Heart right ventricle (tissue), 16 donors: ENCODE data around the gene PLEKHA1. TPM values are rescaled to one million over a fixed set of nuclear protein-coding genes. Genes with fewer than 3 reads are reported as not detected.

ENCODE experiments used
- ATAC-seq, 8 donors: fragments of 200-7000 bp; cut with Tn5 transposase; one replicate each; pipeline ENCODE4 v1.9.1; 2020; ENCODE audit warnings: mild to moderate bottlenecking in 8 of 8, moderate library complexity in 8 of 8, moderate number of reproducible peaks in 1 of 8
- DNase-seq, 2 donors: peaks; one replicate each; pipeline ENCODE4 v3.0.0-alpha.2; 2020
- H3K27ac ChIP-seq, 10 donors: fragments of 200-600 bp; sonication (generic) in 2 of 10; one replicate each; pipeline versions ENCODE4 v1.5.0 to v1.8.0; 2020 to 2022; ENCODE audit warnings: mild to moderate bottlenecking in 3 of 10
- H3K27me3 ChIP-seq, 7 donors: fragments of 200-600 bp; one replicate each; pipeline ENCODE4 v1.8.0; 2021 to 2022; ENCODE audit warnings: mild to moderate bottlenecking in 2 of 7
- H3K36me3 ChIP-seq, 9 donors: fragments of 200-600 bp; sonication (generic) in 1 of 9; one replicate each; pipeline versions ENCODE4 v1.5.0 to v1.8.0; 2020 to 2022; ENCODE audit warnings: mild to moderate bottlenecking in 2 of 9
- H3K4me1 ChIP-seq, 9 donors: fragments of 200-600 bp; sonication (generic) in 1 of 9; one replicate each; pipeline versions ENCODE4 v1.5.0 to v1.8.0; 2020 to 2022; ENCODE audit warnings: mild to moderate bottlenecking in 4 of 9
- H3K4me3 ChIP-seq, 10 donors: fragments of 200-600 bp; sonication (generic) in 2 of 10; one replicate each; pipeline versions ENCODE4 v1.5.0 to v1.8.0; 2020 to 2022; ENCODE audit warnings: mild to moderate bottlenecking in 7 of 10, moderate library complexity in 2 of 10
- H3K9me3 ChIP-seq, 11 donors: fragments of 200-600 bp in 10 of 11; sonication (generic) in 2 of 11; one replicate each; pipeline versions ENCODE4 v1.5.0 to v1.8.0; 2013 to 2022; ENCODE audit warnings: mild to moderate bottlenecking in 2 of 11, control low read depth in 1 of 11, moderate library complexity in 1 of 11
- WGBS, 2 donors: extraction: QIAGEN DNeasy Blood & Tissue Kit; methylation state at CpG; one replicate each; pipeline ENCODE4 v1.1.7; 2013; ENCODE audit warnings: inconsistent platforms in 1 of 2; 5-methylcytosine and 5-hydroxymethylcytosine counted together
- intact Hi-C, 10 donors: fragments of 100-400 bp; cut with DNase I; formaldehyde crosslinking; loops; one replicate each; pipeline versions ENCODE4 v1.11.1 to v1.14.2; 2022
- polyA plus RNA-seq, 2 donors: library from polyadenylated mRNA; stranded (reverse); fragments of 200-250 nt; gene quantifications; one replicate each; pipeline ENCODE4 v1.2.3, GENCODE V29; 2013
- total RNA-seq, 10 donors: library from RNA; stranded (reverse); fragmentation: NEBNext Ultra II Directional in 3 of 10; extraction: Animal tissue kit (Norgen Biotek cat#: 25700) in 3 of 10; gene quantifications; one replicate each; pipeline versions ENCODE4 v1.2.1 to v1.2.4, GENCODE V29; 2021 to 2023
- TF ChIP-seq, protein P1 (sequence below), 9 donors: fragments of 200-600 bp; sonication (generic) in 2 of 9; IDR thresholded peaks; one replicate each; pipeline versions ENCODE4 v1.5.0 to v1.8.0; 2021 to 2022; ENCODE audit warnings: antibody characterized with exemption in 9 of 9, mild to moderate bottlenecking in 5 of 9, moderate library complexity in 1 of 9
- donor health status: Arrhythmogenic right ventricular cardiomyopathy.
- donor health status: ischemic (EF 13 %, LVEDD 7.1; RV severe dilation, severe dysfunction).
- donor health status: healthy with polysubstance abuse.
- donor health status: DM: no; HTN: yes; CAD: no.
- donor health status: DM: no; HTN: no; CAD: no.
- donor health status: ischemic (EF 25% LVEDD 6.9; RV normal size, moderate dysfunction).
- donor health status: ischemic (EF 25% LVEDD 5.7; RV mildly dilated, moderate dysfunction).
- donor health status: healthy.
- donor health status: DM: yes; HTN: yes; CAD: no.
- donor health status: Ischemic cardiomyopathy.
- donor health status: ischemic (EF 35%, LVEDD 5.7; RV mildly dilated, moderate dysfunction).
- donor health status: nonischemic (EF 11% LVEDD 7.7; RV severe dilation, severe dysfunction).
- donor health status: DM: yes; HTN: yes; CAD: no.
- donor health status: PGD.
- donor health status: ischemic (EF 29% LVEDD 5.4; RV normal size, mild dysfunction).
- donor health status: nonischemic (EF 23%, LVEDD 6.1; RV moderate dilation, normal function).

The PLEKHA1 gene
- total and polyA plus RNA-seq, 12 donors: 16.7 to 72.9 (median 49.4) TPM

DNA sequence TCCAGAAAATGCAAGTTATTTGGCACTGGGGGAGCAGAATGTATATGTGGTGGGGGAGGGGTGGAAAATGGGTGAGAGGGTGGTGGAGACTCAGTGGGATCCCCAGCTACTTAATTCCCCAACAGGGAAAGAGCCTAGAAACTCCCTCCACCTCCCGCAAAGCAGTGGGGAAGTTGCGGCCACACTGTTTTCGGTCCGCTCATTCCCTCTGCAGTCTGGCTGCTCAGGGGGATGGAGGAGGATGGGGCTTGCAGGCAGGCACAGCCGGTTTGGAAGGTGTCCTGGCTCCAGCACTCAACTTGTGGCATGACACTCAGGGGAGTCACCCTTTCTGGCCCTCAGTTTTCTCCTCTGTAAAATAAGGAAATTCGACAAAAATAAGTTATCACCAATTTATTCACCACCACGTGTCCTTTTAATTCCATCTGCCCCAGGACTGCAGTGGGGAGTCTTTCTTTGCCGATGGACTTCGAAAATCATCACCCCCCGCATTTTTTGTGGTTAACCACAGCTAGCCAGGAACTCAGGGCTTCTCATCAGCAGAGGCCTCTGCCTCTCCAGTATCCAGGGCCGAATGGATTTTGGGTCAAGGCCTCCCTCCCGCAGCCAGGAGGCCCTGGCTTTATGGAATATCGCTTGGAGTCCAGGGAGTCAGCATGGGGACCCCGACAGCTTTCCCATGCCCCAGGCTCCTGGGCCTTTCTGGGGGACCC, 85.2 kb downstream of the PLEKHA1 start:
- Histone ChIP-seq H3K36me3 (no peaks in the 10 kb centered on the region), H3K27me3 (peaks cover 0 to 81% (median 0%) of the 10 kb centered on the region in 7 donors), H3K4me1 (peaks cover 13 to 49% (median 31%) of the 10 kb centered on the region in 9 donors), H3K9me3 (no peaks in the 10 kb centered on the region), H3K4me3 (no peak overlapping the region), H3K27ac (no peak overlapping the region)
- intact Hi-C loops: loop anchor here in 5 of 10 donors (5.0 to 10.0 kb wide), 4 partner anchors 38 to 108 kb away; partner anchors contain the start of gene DMBT1 (in 1 of the 5)
- TF ChIP-seq, protein P1, sequence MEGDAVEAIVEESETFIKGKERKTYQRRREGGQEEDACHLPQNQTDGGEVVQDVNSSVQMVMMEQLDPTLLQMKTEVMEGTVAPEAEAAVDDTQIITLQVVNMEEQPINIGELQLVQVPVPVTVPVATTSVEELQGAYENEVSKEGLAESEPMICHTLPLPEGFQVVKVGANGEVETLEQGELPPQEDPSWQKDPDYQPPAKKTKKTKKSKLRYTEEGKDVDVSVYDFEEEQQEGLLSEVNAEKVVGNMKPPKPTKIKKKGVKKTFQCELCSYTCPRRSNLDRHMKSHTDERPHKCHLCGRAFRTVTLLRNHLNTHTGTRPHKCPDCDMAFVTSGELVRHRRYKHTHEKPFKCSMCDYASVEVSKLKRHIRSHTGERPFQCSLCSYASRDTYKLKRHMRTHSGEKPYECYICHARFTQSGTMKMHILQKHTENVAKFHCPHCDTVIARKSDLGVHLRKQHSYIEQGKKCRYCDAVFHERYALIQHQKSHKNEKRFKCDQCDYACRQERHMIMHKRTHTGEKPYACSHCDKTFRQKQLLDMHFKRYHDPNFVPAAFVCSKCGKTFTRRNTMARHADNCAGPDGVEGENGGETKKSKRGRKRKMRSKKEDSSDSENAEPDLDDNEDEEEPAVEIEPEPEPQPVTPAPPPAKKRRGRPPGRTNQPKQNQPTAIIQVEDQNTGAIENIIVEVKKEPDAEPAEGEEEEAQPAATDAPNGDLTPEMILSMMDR (IDR thresholded peaks at IDR 0.05): no peak
- no peak for DNase-seq
- no peak for ATAC-seq
- WGBS, 2 donors: 89 to 90% methylated on average over 14 of the region's 14 CpGs

DNA sequence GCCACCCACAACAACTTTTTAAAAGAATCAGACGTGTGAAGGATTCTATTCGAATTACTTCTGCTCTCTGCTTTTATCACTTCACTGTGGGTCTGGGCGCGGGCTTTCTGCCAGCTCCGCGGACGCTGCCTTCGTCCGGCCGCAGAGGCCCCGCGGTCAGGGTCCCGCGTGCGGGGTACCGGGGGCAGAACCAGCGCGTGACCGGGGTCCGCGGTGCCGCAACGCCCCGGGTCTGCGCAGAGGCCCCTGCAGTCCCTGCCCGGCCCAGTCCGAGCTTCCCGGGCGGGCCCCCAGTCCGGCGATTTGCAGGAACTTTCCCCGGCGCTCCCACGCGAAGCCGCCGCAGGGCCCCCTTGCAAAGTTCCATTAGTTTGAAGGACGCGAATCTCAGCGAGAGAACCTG, 86.4 kb downstream of the PLEKHA1 start:
- DNase-seq (no peak), ATAC-seq (peak in 1 of 8 donors; percentile 3)
- peaks cover 0 to 6% (median 0%) of the 10 kb centered on the region in 9 donors for H3K36me3 ChIP-seq
- H3K27me3 ChIP-seq: peaks cover 0 to 75% (median 0%) of the 10 kb centered on the region in 7 donors
- peak overlapping the region; percentile 51 to 89 (median 74) for H3K27ac ChIP-seq
- H3K4me3 ChIP-seq: peak overlapping the region; percentile 26 to 87 (median 78)
- TF ChIP-seq, protein P1 (IDR thresholded peaks at IDR 0.05): no peak
- intact Hi-C loops: loop anchor here in 5 of 10 donors (5.0 to 10.0 kb wide), 4 partner anchors 36 to 106 kb away; partner anchors contain the start of gene DMBT1 (in 1 of the 5)
- WGBS, 2 donors: 0 to 1% methylated on average over 40 of the region's 40 CpGs
- H3K9me3 ChIP-seq: no peaks in the 10 kb centered on the region
- H3K4me1 ChIP-seq: peaks cover 13 to 59% (median 37%) of the 10 kb centered on the region in 9 donors

DNA sequence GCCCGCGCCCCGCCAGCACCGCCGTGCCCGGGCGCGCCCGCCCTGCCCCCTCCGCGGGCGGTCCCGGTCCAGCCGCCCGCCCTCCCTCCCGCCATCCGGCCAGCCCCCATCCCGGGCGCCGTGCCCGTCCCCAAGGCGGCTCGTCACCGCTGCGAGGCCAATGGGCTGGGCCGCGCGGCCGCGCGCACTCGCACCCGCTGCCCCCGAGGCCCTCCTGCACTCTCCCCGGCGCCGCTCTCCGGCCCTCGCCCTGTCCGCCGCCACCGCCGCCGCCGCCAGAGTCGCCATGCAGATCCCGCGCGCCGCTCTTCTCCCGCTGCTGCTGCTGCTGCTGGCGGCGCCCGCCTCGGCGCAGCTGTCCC, 86.8 kb downstream of the PLEKHA1 start, which contains the start of gene HTRA1:
Gene HTRA1 (plus strand): TSS at position 187 of the 362 bp plus-strand sequence. CDS start 100 bp downstream, at position 287.
- TF ChIP-seq, protein P1 (IDR thresholded peaks at IDR 0.05): no peak
- intact Hi-C loops: loop anchor here in 5 of 10 donors (5.0 to 10.0 kb wide), 4 partner anchors 36 to 106 kb away; partner anchors contain the start of gene DMBT1 (in 1 of the 5)
- no peaks in the 10 kb centered on the region for H3K9me3 ChIP-seq
- peaks cover 0 to 73% (median 0%) of the 10 kb centered on the region in 7 donors for H3K27me3 ChIP-seq
- WGBS, 2 donors: 0% methylated on average over 20 to 56 of the region's 56 CpGs
- peaks cover 0 to 11% (median 0%) of the 10 kb centered on the region in 9 donors for H3K36me3 ChIP-seq
- H3K4me3 ChIP-seq: peak within 1 kb of the TSS; percentile 47 to 87 (median 78)
- peak within 1 kb of the TSS; percentile 51 to 89 (median 77) for H3K27ac ChIP-seq
- ATAC-seq: peak; percentile 73 to 89 (median 82)
- peaks cover 13 to 59% (median 38%) of the 10 kb centered on the region in 9 donors for H3K4me1 ChIP-seq
- peak; percentile 83 to 86 for DNase-seq

DNA sequence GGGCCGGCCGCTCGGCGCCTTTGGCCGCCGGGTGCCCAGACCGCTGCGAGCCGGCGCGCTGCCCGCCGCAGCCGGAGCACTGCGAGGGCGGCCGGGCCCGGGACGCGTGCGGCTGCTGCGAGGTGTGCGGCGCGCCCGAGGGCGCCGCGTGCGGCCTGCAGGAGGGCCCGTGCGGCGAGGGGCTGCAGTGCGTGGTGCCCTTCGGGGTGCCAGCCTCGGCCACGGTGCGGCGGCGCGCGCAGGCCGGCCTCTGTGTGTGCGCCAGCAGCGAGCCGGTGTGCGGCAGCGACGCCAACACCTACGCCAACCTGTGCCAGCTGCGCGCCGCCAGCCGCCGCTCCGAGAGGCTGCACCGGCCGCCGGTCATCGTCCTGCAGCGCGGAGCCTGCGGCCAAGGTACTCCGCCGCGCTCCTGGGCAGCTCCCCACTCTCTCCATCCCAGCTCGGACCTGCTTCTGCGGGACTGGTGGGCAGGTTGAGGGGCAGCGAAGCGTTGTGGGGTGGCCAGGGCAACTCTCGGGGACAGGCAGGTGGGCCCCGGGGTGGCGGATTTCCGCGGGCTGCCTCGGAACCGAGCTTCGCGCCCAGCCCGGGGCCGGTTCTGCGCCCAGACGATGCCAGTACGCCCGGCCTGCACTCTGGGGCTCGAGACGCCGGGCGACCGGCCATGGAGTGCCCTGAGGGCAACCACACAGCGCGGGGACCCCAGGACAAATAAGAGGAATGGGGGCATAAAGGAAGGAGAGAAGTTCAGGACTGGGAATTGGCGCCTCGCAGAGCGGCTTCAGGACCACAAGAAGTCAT, 87.4 kb downstream of the PLEKHA1 start:
- peak overlapping the region; percentile 51 to 89 (median 77) for H3K27ac ChIP-seq
- H3K4me1 ChIP-seq: peaks cover 13 to 59% (median 39%) of the 10 kb centered on the region in 9 donors
- peaks cover 0 to 68% (median 0%) of the 10 kb centered on the region in 7 donors for H3K27me3 ChIP-seq
- ATAC-seq (peak; percentile 11 to 49 (median 25)), DNase-seq (peak in 1 of 2 donors; percentile 36)
- H3K36me3 ChIP-seq: peaks cover 0 to 13% (median 0%) of the 10 kb centered on the region in 9 donors
- intact Hi-C loops: loop anchor here in 5 of 10 donors (5.0 to 10.0 kb wide), 4 partner anchors 35 to 105 kb away; partner anchors contain the start of gene DMBT1 (in 1 of the 5)
- TF ChIP-seq, protein P1 (IDR thresholded peaks at IDR 0.05): no peak
- H3K9me3 ChIP-seq: no peaks in the 10 kb centered on the region
- 0 to 1% methylated on average over 67 to 95 of the region's 95 CpGs for WGBS, 2 donors
- H3K4me3 ChIP-seq: peak overlapping the region; percentile 47 to 87 (median 78)
